KMS-11 (cell line): Measurements from ENCODE around the gene S1PR5.
A peak's percentile ranks its signal among the peaks of the same experiment; 100 is the strongest.

Experiments
- H2AFZ ChIP-seq: fragments of 200-600 bp; sonication (generic); 2 replicates; pipeline ENCODE4 v1.6.1; 2016; ENCODE audit warnings: antibody characterized with exemption, mixed run types, low read depth
- H3K27ac ChIP-seq: fragments of 200-600 bp; sonication (generic); 2 replicates; pipeline ENCODE4 v1.6.1; 2016; ENCODE audit warnings: mild to moderate bottlenecking, mixed run types
- H3K27me3 ChIP-seq: fragments of 200-600 bp; sonication (generic); 2 replicates; pipeline ENCODE4 v1.6.1; 2017; ENCODE audit warnings: mild to moderate bottlenecking, low read depth, mixed run types, moderate library complexity; ENCODE audit not compliant: insufficient read depth
- H3K36me3 ChIP-seq: fragments of 200-600 bp; sonication (generic); 2 replicates; pipeline ENCODE4 v1.6.1; 2017; ENCODE audit warnings: mild to moderate bottlenecking, mixed run types; ENCODE audit not compliant: insufficient read depth
- H3K4me1 ChIP-seq: fragments of 200-600 bp; sonication (generic); 2 replicates; pipeline ENCODE4 v1.6.1; 2016; ENCODE audit warnings: mild to moderate bottlenecking, low read depth, mixed run types; ENCODE audit not compliant: poor library complexity, severe bottlenecking
- H3K4me2 ChIP-seq: fragments of 200-600 bp; sonication (generic); 2 replicates; pipeline ENCODE4 v1.7.0; 2016; ENCODE audit warnings: mild to moderate bottlenecking, mixed run types
- H3K4me3 ChIP-seq: fragments of 200-600 bp; sonication (generic); IDR thresholded peaks from 2 replicates; pipeline ENCODE4 v1.6.1; 2017; ENCODE audit warnings: low read depth, low read length, mixed read lengths; ENCODE audit not compliant: insufficient read depth
- H3K79me2 ChIP-seq: fragments of 200-600 bp; sonication (generic); 2 replicates; pipeline ENCODE4 v1.6.1; 2016; ENCODE audit warnings: low read depth, mixed run types; ENCODE audit not compliant: insufficient read depth
- H3K9ac ChIP-seq: fragments of 200-600 bp; sonication (generic); 2 replicates; pipeline ENCODE4 v1.6.1; 2016; ENCODE audit warnings: mild to moderate bottlenecking, mixed run types
- H4K20me1 ChIP-seq: fragments of 200-600 bp; sonication (generic); 2 replicates; pipeline ENCODE4 v1.6.1; 2016; ENCODE audit warnings: mild to moderate bottlenecking, mixed run types; ENCODE audit not compliant: insufficient read depth
- CTCF ChIP-seq: fragments of 200-600 bp; sonication (generic); conservative IDR thresholded peaks from 2 replicates; pipeline ENCODE4 v1.6.1; 2017; ENCODE audit warnings: low read depth, mild to moderate bottlenecking, antibody characterized with exemption, low read length, moderate library complexity, mixed read lengths

The S1PR5 gene

GRCh38 chr19:10502524-10503001, 14.7 kb downstream of the S1PR5 start:
- Histone ChIP-seq H3K79me2 (peaks cover 48% of the 10 kb centered on the region), H3K27me3 (no peaks in the 10 kb centered on the region), H3K36me3 (no peaks in the 10 kb centered on the region), H3K4me2 (peak overlapping the region; percentile 100), H3K27ac (peak overlapping the region; percentile 96), H2AFZ (peak overlapping the region; percentile 80), H4K20me1 (no peaks in the 10 kb centered on the region), H3K4me1 (peaks cover 41% of the 10 kb centered on the region), H3K9ac (peak overlapping the region; percentile 99), H3K4me3 (no peak overlapping the region)
- TF ChIP-seq CTCF: no peak

- Histone ChIP-seq H3K4me3 (no peak overlapping the region), H3K9ac (peak overlapping the region; percentile 99), H4K20me1 (no peaks in the 10 kb centered on the region), H3K79me2 (peaks cover 54% of the 10 kb centered on the region), H3K36me3 (no peaks in the 10 kb centered on the region), H2AFZ (peak overlapping the region; percentile 54), H3K4me2 (peak overlapping the region; percentile 100), H3K27me3 (no peaks in the 10 kb centered on the region), H3K4me1 (peaks cover 41% of the 10 kb centered on the region), H3K27ac (peak overlapping the region; percentile 96)
- TF ChIP-seq CTCF: 0 out of 2 replicates have a peak, but pooled peaks have one; percentile 5
Measured at GRCh38 chr19:10501971-10502523, 15.2 kb downstream of the S1PR5 start.

- Histone ChIP-seq H3K9ac (no peak overlapping the region), H3K36me3 (peaks cover 6% of the 10 kb centered on the region; the same call in 1 of the 2 replicates), H3K4me3 (no peak overlapping the region), H2AFZ (no peak overlapping the region), H3K27me3 (no peaks in the 10 kb centered on the region), H3K27ac (no peak overlapping the region; the same call in 1 of the 2 replicates), H3K4me1 (peaks cover 41% of the 10 kb centered on the region), H4K20me1 (no peaks in the 10 kb centered on the region), H3K4me2 (peak overlapping the region; percentile 29; the same call in 1 of the 2 replicates), H3K79me2 (peaks cover 72% of the 10 kb centered on the region)
- TF ChIP-seq CTCF: no peak
Measured at GRCh38 chr19:10500247-10500592, 17.0 kb downstream of the S1PR5 start.

GRCh38 chr19:10499550-10500246, 17.5 kb downstream of the S1PR5 start:
- no peaks in the 10 kb centered on the region for H3K27me3 ChIP-seq
- peaks cover 77% of the 10 kb centered on the region for H3K79me2 ChIP-seq
- peak overlapping the region; percentile 10; the same call in 1 of the 2 replicates for H3K4me2 ChIP-seq
- H3K4me3 ChIP-seq: no peak overlapping the region
- H3K36me3 ChIP-seq: peaks cover 7% of the 10 kb centered on the region; the same call in 1 of the 2 replicates
- H2AFZ ChIP-seq: no peak overlapping the region
- H3K27ac ChIP-seq: peak overlapping the region; percentile 52; the same call in 1 of the 2 replicates
- no peak for TF ChIP-seq CTCF
- peaks cover 41% of the 10 kb centered on the region for H3K4me1 ChIP-seq
- no peak overlapping the region for H3K9ac ChIP-seq
- no peaks in the 10 kb centered on the region for H4K20me1 ChIP-seq
